Endothelial cell of umbilical vein (primary cell): ENCODE results near the gene TTC31. TPM values are rescaled to one million over a fixed set of nuclear protein-coding genes. Genes with fewer than 3 reads are reported as not detected.
"Not testable (repeated sequence)": the region's sequence is repeated elsewhere in the genome, so short reads cannot be mapped to it uniquely, and the experiment has no call there.

ENCODE experiments used
- BruUV-seq: library from RNA; stranded (reverse); fragments of 400-500 nt; replicated peaks from 2 replicates; lab custom pipeline; 2021; lab: Mats Ljungman, UMichigan
- CTCF ChIA-PET: fragments of 300-600, 350-600 bp; sonication (Branson Sonifier 250); formaldehyde crosslinking; loops from one replicate; lab custom pipeline; 2021; ENCODE audit warnings: antibody characterized with exemption, inconsistent platforms; lab: Charles Lee
- POLR2A ChIA-PET: fragments of 300-600, 350-600 bp; sonication (Branson Sonifier 250); formaldehyde crosslinking; loops from one replicate; lab custom pipeline; 2021; ENCODE audit warnings: antibody characterized with exemption, inconsistent platforms; lab: Charles Lee
- DNase-seq: peaks from one replicate; pipeline ENCODE4 v3.0.0-alpha.2; 2011; ENCODE audit warnings: low read depth, low spot score
- FAIRE-seq: peaks from 2 replicates; lab custom pipeline; 2011; peaks lifted over from hg19 to GRCh38; lab: Jason Lieb, UNC
- H2AFZ ChIP-seq: 2 replicates; pipeline ENCODE4 v1.6.0; 2012; ENCODE audit warnings: low read depth, low read length, control low read depth, inconsistent platforms
- H3K27ac ChIP-seq: 2 replicates; pipeline ENCODE4 v1.5.1; 2011; ENCODE audit warnings: low read depth, mild to moderate bottlenecking, control low read depth, low read length, moderate library complexity; ENCODE audit not compliant: insufficient read depth
- H3K27me3 ChIP-seq, 2 experiments: 2 replicates each; pipeline versions ENCODE4 v1.6.0 to v1.6.1; 2011; ENCODE audit warnings: low read length in 2 of 2, mixed read lengths in 1 of 2; ENCODE audit not compliant: control insufficient read depth in 2 of 2, insufficient read depth in 2 of 2
- H3K36me3 ChIP-seq, 2 experiments: 2 replicates in 1 of 2; 3 replicates in 1 of 2; pipeline ENCODE4 v1.5.1; 2011; ENCODE audit warnings: low read length in 2 of 2, mild to moderate bottlenecking in 1 of 2, moderate library complexity in 1 of 2; ENCODE audit not compliant: control insufficient read depth in 2 of 2, insufficient read depth in 2 of 2; ENCODE audit errors: extremely low read depth in 1 of 2
- H3K4me1 ChIP-seq: 3 replicates; pipeline ENCODE4 v1.5.1; 2011; ENCODE audit warnings: mild to moderate bottlenecking, low read length; ENCODE audit not compliant: control insufficient read depth, insufficient read depth; ENCODE audit errors: extremely low read depth
- H3K4me2 ChIP-seq: 2 replicates; pipeline ENCODE4 v1.6.1; 2011; ENCODE audit warnings: low read length, control low read depth, mixed read lengths; ENCODE audit not compliant: insufficient read depth
- H3K4me3 ChIP-seq, 3 experiments: fragments of 200-600 bp in 1 of 3; sonication (generic), shearing (Covaris generic) in 1 of 3; replicated peaks in 1 of 3; 2 replicates each; pipeline ENCODE4 v1.5.1; 2011 to 2016; ENCODE audit warnings: control low read depth in 3 of 3, low read length in 3 of 3, mild to moderate bottlenecking in 2 of 3, inconsistent platforms in 1 of 3, low read depth in 1 of 3, moderate library complexity in 1 of 3; ENCODE audit not compliant: insufficient read depth in 1 of 3
- H3K79me2 ChIP-seq: 2 replicates; pipeline ENCODE4 v1.6.0; 2012; ENCODE audit warnings: low read length, inconsistent platforms; ENCODE audit not compliant: control insufficient read depth, insufficient read depth
- H3K9ac ChIP-seq: replicated peaks from 2 replicates; pipeline ENCODE3; 2011; ENCODE audit warnings: low read length, control low read depth; ENCODE audit not compliant: insufficient read depth; ENCODE audit errors: extremely low read depth
- H3K9me1 ChIP-seq: replicated peaks from 3 replicates; pipeline ENCODE4 v1.6.0; 2011; ENCODE audit warnings: mild to moderate bottlenecking, low read length; ENCODE audit not compliant: control insufficient read depth, insufficient read depth; ENCODE audit errors: extremely low read depth
- H3K9me3 ChIP-seq: replicated peaks from 2 replicates; pipeline ENCODE4 v1.5.1; 2012; ENCODE audit warnings: low read length, inconsistent platforms; ENCODE audit not compliant: control insufficient read depth, insufficient read depth
- H4K20me1 ChIP-seq: replicated peaks from 2 replicates; pipeline ENCODE3; 2011; ENCODE audit warnings: mild to moderate bottlenecking, low read length; ENCODE audit not compliant: control insufficient read depth, insufficient read depth; ENCODE audit errors: extremely low read depth
- GATA2 ChIP-seq: IDR thresholded peaks from 2 replicates; pipeline ENCODE4 v1.7.0; 2011; ENCODE audit warnings: low read depth, mild to moderate bottlenecking, moderate library complexity, mixed read lengths, low read length; ENCODE audit not compliant: insufficient read length, insufficient read depth
- dilution Hi-C: fragments of 300-500 bp; cut with MboI; formaldehyde crosslinking; loops from one replicate; pipeline ENCODE4 v1.15.0; 2019; ENCODE audit warnings: low sequenced_read_pairs; ENCODE audit not compliant: extremely low pct_ligation_motif_present
- intact Hi-C: fragments of 100-400 bp; cut with micrococcal nuclease; formaldehyde crosslinking; loops from one replicate; pipeline ENCODE4 v1.10.0; 2022
- polyA plus RNA-seq, 4 experiments: library from polyadenylated mRNA; depleted of rRNA in 3 of 4; stranded (reverse) in 3 of 4; unstranded in 1 of 4; fragments of >200 nt; gene quantifications; 2 replicates each; pipeline versions ENCODE4 v1.2.1 to v1.2.3, GENCODE V29; 2011 to 2012; ENCODE audit warnings: missing spikeins in 1 of 4
- total RNA-seq: library from RNA; stranded (reverse); gene quantifications from 2 replicates; pipeline ENCODE4 v1.2.3, GENCODE V29; 2021

Gene TTC31
- total and polyA plus RNA-seq, 2 donors (not counting 3 experiments of a cell fraction or from before 2014, with no cell fraction given): 20.1 to 24.1 TPM

DNA sequence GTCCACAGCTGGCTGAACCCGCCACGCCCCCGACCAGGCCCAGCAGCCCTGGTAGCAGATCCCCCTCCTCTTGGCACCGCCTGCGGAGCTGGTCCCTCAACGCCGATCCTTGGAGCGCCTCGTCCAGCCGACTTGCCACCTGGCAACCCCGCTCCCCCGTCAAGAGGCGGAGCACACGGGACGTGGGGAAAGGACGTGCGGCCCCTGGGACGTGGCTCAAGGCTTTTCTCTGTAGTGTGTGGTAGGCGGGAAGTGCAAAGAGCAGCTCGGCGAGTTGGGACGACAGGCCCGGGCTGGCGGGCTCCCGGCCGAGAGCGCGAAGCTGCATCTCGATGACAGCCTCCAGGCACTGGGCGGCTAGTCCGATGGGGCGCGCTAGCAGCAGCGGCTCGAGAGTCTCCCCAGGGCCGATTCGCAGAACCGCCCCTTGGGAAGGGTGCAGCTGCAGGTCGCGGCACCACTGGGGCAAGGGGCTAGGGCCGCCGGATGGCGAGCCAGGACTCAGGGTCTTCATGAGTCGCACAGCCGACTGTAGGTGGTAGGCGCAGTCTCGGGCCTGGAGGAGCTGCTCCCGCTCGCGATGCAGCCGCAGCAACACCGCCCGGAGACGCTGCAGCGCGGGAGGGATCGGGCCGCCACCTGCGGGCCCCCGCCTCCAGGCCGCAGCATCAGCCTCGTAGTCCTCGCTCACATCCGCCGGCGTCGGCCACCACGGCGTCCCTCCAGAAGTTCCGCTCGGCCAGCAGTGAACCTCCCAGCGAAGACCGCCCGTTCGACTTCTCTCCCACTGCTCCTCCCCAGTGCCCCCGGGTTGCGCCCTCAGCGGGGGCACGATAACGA, 700 bp upstream of the TTC31 start:
- Histone ChIP-seq H3K9ac (peak overlapping the region; percentile 68), H2AFZ (peak overlapping the region; percentile 81), H3K79me2 (peaks cover 16% of the 10 kb centered on the region), H3K4me3 (peak overlapping the region; percentile 6 to 79 (median 66)), H3K27me3 (no peaks in the 10 kb centered on the region), H3K9me3 (no peaks in the 10 kb centered on the region), H3K36me3 (peaks cover 0 to 3% of the 10 kb centered on the region in 2 experiments), H4K20me1 (no peaks in the 10 kb centered on the region), H3K9me1 (no peaks in the 10 kb centered on the region), H3K27ac (peak overlapping the region; percentile 36), H3K4me1 (peaks cover 13% of the 10 kb centered on the region), H3K4me2 (peak overlapping the region; percentile 68)
- peak; percentile 50 for FAIRE-seq
- BruUV-seq: no TSS peak
- TF ChIP-seq GATA2: no peak
- POLR2A ChIA-PET: interaction anchor here (0.6 kb wide), 1 partner anchor 706 kb away, joined by 19 read pairs; no protein-coding TSS in a partner anchor
- intact Hi-C loops: loop anchor here (1.0 kb wide), 3 partner anchors 10 to 67 kb away; partner anchors contain the start of genes MRPL53 and WBP1
- no peak for DNase-seq
- CTCF ChIA-PET: interaction anchor here (0.8 to 5.6 kb wide), 21 partner anchors 10 to 232 kb away, joined by 3 to 82 read pairs (median 5); partner anchors contain the start of genes AUP1, DQX1, HTRA2 and INO80B
- dilution Hi-C loops: no loop called here

DNA sequence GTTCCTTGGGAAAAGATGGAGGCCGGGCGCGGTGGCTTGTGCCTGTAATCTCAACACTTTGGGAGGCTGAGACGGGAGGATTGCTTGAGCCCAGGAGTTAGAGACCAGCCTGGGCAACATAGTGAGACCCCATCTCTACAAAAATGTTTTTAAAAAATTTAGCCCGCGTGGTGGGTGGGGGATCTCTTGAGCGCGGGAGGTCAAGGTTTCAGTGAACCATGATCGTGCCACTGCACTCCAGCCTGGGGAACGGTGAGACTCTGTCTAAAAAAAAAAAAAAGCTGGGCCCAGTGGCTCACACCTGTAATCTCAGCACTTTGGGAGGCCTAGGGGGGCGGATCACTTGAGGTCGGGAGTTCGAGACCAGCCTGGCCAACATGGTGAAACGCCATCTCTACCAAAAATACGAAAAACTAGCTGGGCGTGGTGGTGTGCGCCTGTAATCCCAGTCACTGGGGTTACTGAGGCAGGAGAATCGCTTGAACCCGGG, 839 bp downstream of the TTC31 start:
- POLR2A ChIA-PET, H3K9me1 ChIP-seq, DNase-seq, H3K9me3 ChIP-seq, H3K36me3 ChIP-seq, H4K20me1 ChIP-seq, BruUV-seq, H3K27ac ChIP-seq, dilution Hi-C loops, H3K27me3 ChIP-seq, FAIRE-seq: not testable (repeated sequence)
- Histone ChIP-seq H3K4me2 (peak overlapping the region; percentile 65), H3K9ac (peak overlapping the region; percentile 68), H3K4me3 (peak overlapping the region; percentile 6 to 79 (median 66)), H3K79me2 (peaks cover 16% of the 10 kb centered on the region), H3K4me1 (peaks cover 13% of the 10 kb centered on the region), H2AFZ (peak overlapping the region; percentile 81)
- intact Hi-C loops: loop anchor here (1.0 kb wide), 6 partner anchors 15 to 104 kb away; partner anchors contain the start of genes AUP1, HTRA2, INO80B and PCGF1
- CTCF ChIA-PET: interaction anchor here (1.5 to 5.6 kb wide), 9 partner anchors 10 to 104 kb away, joined by 3 to 82 read pairs (median 10); partner anchors contain the start of genes AUP1, DQX1, HTRA2 and MRPL53
